SK-N-MC (cell line): Measurements from ENCODE around the gene ITGB2.

Experiments used
- DNase-seq: peaks from one replicate; pipeline ENCODE4 v3.0.0-alpha.2; 2011; ENCODE audit warnings: low read depth, low spot score
- H3K27ac ChIP-seq: fragments of 200-600 bp; sonication (generic); 2 replicates; pipeline ENCODE4 v1.5.1; 2016; ENCODE audit warnings: mixed run types
- H3K36me3 ChIP-seq: fragments of 200-600 bp; sonication (generic); 2 replicates; pipeline ENCODE4 v1.6.1; 2017; ENCODE audit warnings: antibody characterized with exemption, low read length, mixed read lengths; ENCODE audit not compliant: insufficient read depth
- H3K4me3 ChIP-seq: fragments of 200-600 bp; sonication (generic); 2 replicates; pipeline ENCODE4 v1.5.1; 2016
- H3K9ac ChIP-seq: fragments of 200-600 bp; sonication (generic); 2 replicates; pipeline ENCODE4 v1.8.0; 2017; ENCODE audit warnings: mixed run types, mixed read lengths; ENCODE audit not compliant: insufficient read length
- H3K9me3 ChIP-seq: fragments of 200-600 bp; sonication (generic); 2 replicates; pipeline ENCODE4 v1.6.1; 2017; ENCODE audit warnings: low read depth, mild to moderate bottlenecking, antibody characterized with exemption, low read length, moderate library complexity, mixed read lengths
- EZH2 ChIP-seq: fragments of 200-600 bp; sonication (generic); IDR thresholded peaks from one replicate; pipeline ENCODE4 v1.6.1; 2017; ENCODE audit warnings: antibody characterized with exemption
- FOXP2 ChIP-seq: optimal IDR thresholded peaks from 2 replicates; pipeline ENCODE3; 2011; ENCODE audit warnings: mild to moderate bottlenecking, moderate library complexity; ENCODE audit not compliant: insufficient read depth; ENCODE audit errors: extremely low read length, control extremely low read depth
- POLR2AphosphoS5 ChIP-seq: IDR thresholded peaks from 2 replicates; pipeline ENCODE4 v1.6.1; 2012; ENCODE audit warnings: mild to moderate bottlenecking, low read depth, low read length, borderline replicate concordance

Gene ITGB2

GRCh38 chr21:44854664-44855446, 65.8 kb downstream of the ITGB2 start:
- TF ChIP-seq EZH2, result no peak
- no peak for TF ChIP-seq FOXP2
- no peak for TF ChIP-seq POLR2AphosphoS5
- Histone ChIP-seq H3K4me3 (no peak overlapping the region), H3K36me3 (peaks cover 69% of the 10 kb centered on the region), H3K9ac (no peak overlapping the region), H3K27ac (peak overlapping the region; percentile 46; the same call in 1 of the 2 replicates), H3K9me3 (no peaks in the 10 kb centered on the region)
- DNase-seq, result no peak

GRCh38 chr21:44854391-44854663, 66.4 kb downstream of the ITGB2 start:
- Histone ChIP-seq H3K4me3 (no peak overlapping the region), H3K27ac (no peak overlapping the region), H3K36me3 (peaks cover 69% of the 10 kb centered on the region), H3K9ac (no peak overlapping the region), H3K9me3 (no peaks in the 10 kb centered on the region)
- DNase-seq, result no peak
- TF ChIP-seq POLR2AphosphoS5 (no peak), FOXP2 (no peak), EZH2 (no peak)

GRCh38 chr21:44853601-44854390, 66.9 kb downstream of the ITGB2 start:
- Histone ChIP-seq H3K36me3 (peaks cover 67% of the 10 kb centered on the region), H3K9me3 (no peaks in the 10 kb centered on the region), H3K4me3 (no peak overlapping the region), H3K9ac (no peak overlapping the region), H3K27ac (no peak overlapping the region)
- TF ChIP-seq FOXP2 (no peak), POLR2AphosphoS5 (no peak), EZH2 (no peak)
- DNase-seq, result no peak

DNA sequence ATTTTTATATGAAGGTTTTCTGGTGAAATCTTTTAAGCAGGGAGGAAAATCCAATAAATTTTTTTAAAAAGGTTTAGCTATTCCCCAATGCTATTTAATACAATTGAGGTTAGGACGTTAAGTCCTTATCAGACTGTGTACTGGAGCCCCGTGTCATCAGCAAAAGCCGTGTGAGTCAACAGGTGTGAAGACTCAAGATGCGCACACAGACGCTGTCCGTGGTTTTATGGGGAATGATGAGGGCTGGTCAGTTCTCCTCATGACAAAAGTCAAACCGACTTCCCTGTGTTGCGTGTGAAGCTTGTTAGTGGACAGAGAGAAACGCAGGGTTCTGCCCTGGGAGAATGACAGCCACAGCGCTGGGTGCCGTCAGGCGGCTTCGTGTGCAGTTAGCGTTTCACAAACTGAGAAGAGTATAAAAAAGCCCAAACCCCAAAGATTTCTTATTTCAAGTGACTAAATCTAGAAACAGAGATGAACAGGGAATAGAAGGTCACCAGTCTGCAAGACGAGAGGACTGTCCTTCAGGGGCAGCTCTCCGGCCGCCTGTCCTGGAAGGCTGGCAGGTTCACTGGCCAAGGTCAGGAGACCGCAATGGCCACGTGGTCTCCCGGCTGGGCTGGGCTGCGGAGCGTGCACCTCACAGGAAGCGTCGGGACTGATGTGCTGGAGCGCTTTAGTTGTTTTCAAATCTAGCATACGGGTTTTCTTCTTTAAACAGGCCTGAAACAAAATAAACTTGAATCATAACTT, 69.6 kb downstream of the ITGB2 start:
- TF ChIP-seq POLR2AphosphoS5, result no peak
- no peak for TF ChIP-seq EZH2
- no peak for TF ChIP-seq FOXP2
- Histone ChIP-seq H3K36me3 (peaks cover 53% of the 10 kb centered on the region), H3K9me3 (no peaks in the 10 kb centered on the region), H3K4me3 (no peak overlapping the region), H3K9ac (no peak overlapping the region), H3K27ac (no peak overlapping the region)
- no peak for DNase-seq

- Histone ChIP-seq H3K9ac (no peak overlapping the region), H3K27ac (no peak overlapping the region), H3K36me3 (peaks cover 46% of the 10 kb centered on the region), H3K4me3 (no peak overlapping the region), H3K9me3 (no peaks in the 10 kb centered on the region)
- TF ChIP-seq POLR2AphosphoS5 (no peak), EZH2 (no peak), FOXP2 (no peak)
- DNase-seq, result no peak
Measured at GRCh38 chr21:44850208-44850800, 70.4 kb downstream of the ITGB2 start.

GRCh38 chr21:44849616-44850130, 71.0 kb downstream of the ITGB2 start:
- Histone ChIP-seq H3K9me3 (no peaks in the 10 kb centered on the region), H3K27ac (no peak overlapping the region), H3K9ac (no peak overlapping the region), H3K4me3 (no peak overlapping the region), H3K36me3 (peaks cover 40% of the 10 kb centered on the region)
- DNase-seq, result no peak
- TF ChIP-seq FOXP2 (no peak), EZH2 (no peak), POLR2AphosphoS5 (no peak)

DNA sequence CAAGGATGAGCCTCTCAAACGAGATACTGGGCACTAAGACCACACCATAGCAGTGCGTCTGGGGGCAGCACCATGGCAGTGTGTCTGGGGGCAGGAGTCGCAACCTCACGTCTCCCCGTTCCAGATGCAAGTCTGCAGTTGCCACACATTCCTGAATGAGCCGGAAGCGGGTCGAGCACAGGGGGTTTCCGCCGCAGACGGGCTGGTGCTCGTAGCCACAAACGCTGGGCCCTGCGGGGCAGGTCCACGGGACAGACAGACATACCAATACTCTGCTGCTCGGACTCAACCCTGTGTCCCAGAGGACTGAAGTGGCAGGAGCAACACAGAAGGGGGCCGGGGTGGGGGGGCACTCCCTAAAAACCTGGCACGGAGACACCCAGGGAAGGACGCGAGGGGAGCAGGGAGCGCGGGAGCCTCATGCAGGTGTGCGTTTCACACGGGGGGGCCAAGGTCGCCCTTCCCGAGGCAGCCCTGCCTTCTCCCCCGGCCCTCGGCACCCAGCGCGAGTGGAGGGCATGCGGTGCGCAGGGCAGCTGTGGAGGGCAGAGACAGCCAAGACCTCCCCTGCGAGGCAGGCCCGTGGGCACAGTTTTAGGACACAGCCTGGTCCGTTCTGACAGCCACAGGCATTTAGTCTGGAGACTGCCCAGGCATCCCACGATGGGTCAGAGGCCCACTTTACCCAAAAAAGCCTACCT, 71.7 kb downstream of the ITGB2 start:
- peaks cover 33% of the 10 kb centered on the region for H3K36me3 ChIP-seq
- H3K4me3 ChIP-seq, result no peak overlapping the region
- no peaks in the 10 kb centered on the region for H3K9me3 ChIP-seq
- DNase-seq, result no peak
- H3K9ac ChIP-seq, result no peak overlapping the region
- H3K27ac ChIP-seq, result no peak overlapping the region
- no peak for TF ChIP-seq EZH2
- TF ChIP-seq POLR2AphosphoS5, result no peak
- no peak for TF ChIP-seq FOXP2
